Mononuclear cell (primary cell): Measurements from ENCODE around the gene UBE2F. TPM values are rescaled to one million over a fixed set of nuclear protein-coding genes. Genes with fewer than 3 reads are reported as not detected.
A peak's percentile ranks its signal among the peaks of the same experiment; 100 is the strongest.
"Not testable (repeated sequence)": the region's sequence is repeated elsewhere in the genome, so short reads cannot be mapped to it uniquely, and the experiment has no call there.

Experiments
- H3K27me3 ChIP-seq: 2 replicates; pipeline ENCODE4 v1.6.0; 2011; ENCODE audit warnings: low read length, control low read depth; ENCODE audit not compliant: insufficient read depth
- H3K4me1 ChIP-seq: 2 replicates; pipeline ENCODE4 v1.5.1; 2011; ENCODE audit warnings: mild to moderate bottlenecking, low read length, control low read depth; ENCODE audit not compliant: insufficient read depth
- H3K4me3 ChIP-seq: 2 replicates; pipeline ENCODE4 v1.5.1; 2011; ENCODE audit warnings: mild to moderate bottlenecking, low read length, moderate library complexity
- H3K9me3 ChIP-seq: 2 replicates; pipeline ENCODE4 v1.5.1; 2011; ENCODE audit warnings: low read depth, mild to moderate bottlenecking, control low read depth, low read length
- total RNA-seq: library from RNA; depleted of rRNA; stranded (reverse); fragments of >200 nt; gene quantifications from one replicate; pipeline ENCODE4 v1.2.3, GENCODE V29; 2012

The UBE2F gene
- total RNA-seq, 1 donor, result 80.8 TPM

GRCh38 chr2:237963490-237963991 lies 3.3 kb upstream of the UBE2F start:
- peaks cover 20% of the 10 kb centered on the region for H3K4me1 ChIP-seq
- H3K27me3 ChIP-seq, H3K9me3 ChIP-seq, H3K4me3 ChIP-seq: not testable (repeated sequence)

GRCh38 chr2:237964194-237964577 lies 2.6 kb upstream of the UBE2F start:
- Histone ChIP-seq H3K4me3 (no peak overlapping the region), H3K27me3 (no peaks in the 10 kb centered on the region), H3K9me3 (no peaks in the 10 kb centered on the region), H3K4me1 (peaks cover 26% of the 10 kb centered on the region)

- Histone ChIP-seq H3K27me3 (no peaks in the 10 kb centered on the region), H3K4me3 (no peak overlapping the region), H3K4me1 (peaks cover 32% of the 10 kb centered on the region), H3K9me3 (no peaks in the 10 kb centered on the region)
Observed at GRCh38 chr2:237964578-237965404, 2.0 kb upstream of the UBE2F start.

DNA sequence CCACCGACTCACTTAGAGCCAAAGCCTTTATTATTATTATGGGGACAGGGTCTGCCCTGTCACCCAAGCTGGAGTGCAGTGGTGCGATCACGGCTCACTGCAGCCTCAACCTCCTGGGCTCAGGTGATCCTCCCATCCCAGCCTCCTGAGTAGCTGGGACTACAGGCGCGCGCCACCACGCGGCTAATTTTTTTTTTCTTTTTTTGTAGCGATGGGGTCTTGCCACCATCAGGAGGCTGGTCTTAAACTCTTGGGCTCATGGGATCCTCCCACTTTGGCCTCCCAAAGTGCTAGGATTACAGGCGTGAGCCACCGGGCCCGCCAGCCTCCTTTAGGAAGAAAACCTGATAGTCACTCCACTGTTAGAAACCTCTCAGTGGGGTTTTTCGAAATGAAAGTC lies 970 bp upstream of the UBE2F start:
- not testable (repeated sequence) for H3K27me3 ChIP-seq
- H3K4me3 ChIP-seq, result peak overlapping the region; percentile 52
- peaks cover 43% of the 10 kb centered on the region for H3K4me1 ChIP-seq

GRCh38 chr2:237966250-237966564 lies 607 bp upstream of the UBE2F start:
- Histone ChIP-seq H3K9me3 (no peaks in the 10 kb centered on the region), H3K4me1 (peaks cover 45% of the 10 kb centered on the region), H3K4me3 (peak overlapping the region; percentile 52), H3K27me3 (no peaks in the 10 kb centered on the region)

More for the DNA sequence above, 970 bp upstream of the UBE2F start:
- not testable (repeated sequence) for H3K9me3 ChIP-seq

DNA sequence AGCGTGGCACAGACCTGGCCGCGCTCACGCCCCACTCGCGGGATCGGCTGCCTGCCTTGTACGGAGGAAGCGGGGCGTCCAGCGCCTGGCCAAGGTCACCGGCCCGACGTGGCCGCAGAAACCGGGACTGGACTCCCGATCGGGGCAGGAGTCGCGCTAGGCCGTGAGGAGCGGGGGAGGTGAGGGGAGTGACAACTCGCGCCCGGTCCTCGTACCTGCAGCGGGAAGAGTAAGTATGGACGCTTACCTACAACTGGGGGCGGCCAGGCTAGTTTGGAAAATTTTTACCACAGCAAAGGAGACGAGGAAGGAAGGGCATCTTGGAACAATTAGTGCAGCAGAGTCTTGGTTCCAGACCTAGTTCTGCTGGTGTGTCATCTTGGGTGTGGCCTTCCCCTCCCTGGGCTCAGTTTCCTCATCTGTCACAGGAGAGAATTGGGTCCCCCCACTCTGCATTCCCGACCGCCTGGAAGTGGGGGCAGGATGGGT lies 693 bp downstream of the UBE2F start:
- Histone ChIP-seq H3K4me3 (peak overlapping the region; percentile 55), H3K4me1 (peaks cover 51% of the 10 kb centered on the region), H3K9me3 (no peaks in the 10 kb centered on the region), H3K27me3 (no peaks in the 10 kb centered on the region)

- Histone ChIP-seq H3K27me3 (no peaks in the 10 kb centered on the region), H3K4me1 (peaks cover 57% of the 10 kb centered on the region), H3K4me3 (peak overlapping the region; percentile 55), H3K9me3 (no peaks in the 10 kb centered on the region)
Observed at GRCh38 chr2:237968048-237968862, 1.4 kb downstream of the UBE2F start.

DNA sequence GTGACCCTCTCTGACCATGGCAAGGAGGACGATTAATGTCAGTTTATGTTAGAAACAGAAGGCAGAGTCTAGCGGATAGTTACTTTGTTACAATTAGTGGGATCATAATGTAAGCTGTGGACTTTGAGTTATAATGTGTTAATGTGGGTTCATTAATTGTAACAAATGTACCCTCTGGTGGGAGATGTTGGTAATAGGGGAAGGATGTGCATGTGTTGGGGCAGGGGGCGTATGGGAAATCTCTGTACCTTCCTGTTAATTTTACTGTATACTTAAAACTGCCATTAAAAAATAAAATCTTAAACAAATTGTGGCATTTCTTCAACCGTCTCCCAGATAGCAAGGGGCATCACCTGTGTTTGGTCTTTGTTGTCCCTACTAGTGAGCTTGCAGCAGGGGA lies 4.8 kb downstream of the UBE2F start:
- Histone ChIP-seq H3K4me3 (no peak overlapping the region), H3K27me3 (no peaks in the 10 kb centered on the region)

GRCh38 chr2:237972211-237972610 lies 5.4 kb downstream of the UBE2F start:
- Histone ChIP-seq H3K27me3 (no peaks in the 10 kb centered on the region), H3K4me3 (no peak overlapping the region), H3K4me1 (peaks cover 67% of the 10 kb centered on the region), H3K9me3 (no peaks in the 10 kb centered on the region)

More for the DNA sequence above, 4.8 kb downstream of the UBE2F start:
- peaks cover 62% of the 10 kb centered on the region for H3K4me1 ChIP-seq
- no peaks in the 10 kb centered on the region for H3K9me3 ChIP-seq

GRCh38 chr2:237972936-237973335 lies 6.1 kb downstream of the UBE2F start:
- Histone ChIP-seq H3K27me3 (no peaks in the 10 kb centered on the region), H3K4me3 (no peak overlapping the region), H3K9me3 (no peaks in the 10 kb centered on the region), H3K4me1 (peaks cover 63% of the 10 kb centered on the region)

DNA sequence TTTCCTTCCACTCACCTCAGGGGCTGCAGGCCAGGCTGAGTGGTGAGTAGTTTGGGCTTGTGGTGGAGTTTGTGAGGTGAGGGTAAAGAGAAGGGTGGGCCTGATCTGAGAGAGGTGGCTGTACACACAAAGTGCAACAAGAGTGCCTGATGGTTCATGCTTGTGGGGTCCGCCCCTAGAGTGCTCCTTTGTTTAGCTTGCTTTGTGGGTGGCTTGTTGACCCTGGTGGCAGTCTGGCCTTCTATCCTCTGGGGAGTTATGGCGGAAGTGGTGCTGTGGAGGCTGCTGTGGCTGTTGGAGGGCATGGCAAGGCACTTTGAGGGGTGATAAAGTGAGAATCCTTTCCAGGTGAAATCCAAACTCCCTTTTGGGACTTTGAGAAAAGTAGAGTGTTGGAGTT lies 10.6 kb downstream of the UBE2F start:
- no peaks in the 10 kb centered on the region for H3K9me3 ChIP-seq
- peaks cover 52% of the 10 kb centered on the region for H3K4me1 ChIP-seq
- no peaks in the 10 kb centered on the region for H3K27me3 ChIP-seq
- no peak overlapping the region for H3K4me3 ChIP-seq

- Histone ChIP-seq H3K9me3 (no peaks in the 10 kb centered on the region), H3K4me1 (peaks cover 47% of the 10 kb centered on the region)
Observed at GRCh38 chr2:237978058-237978712, 11.4 kb downstream of the UBE2F start.

DNA sequence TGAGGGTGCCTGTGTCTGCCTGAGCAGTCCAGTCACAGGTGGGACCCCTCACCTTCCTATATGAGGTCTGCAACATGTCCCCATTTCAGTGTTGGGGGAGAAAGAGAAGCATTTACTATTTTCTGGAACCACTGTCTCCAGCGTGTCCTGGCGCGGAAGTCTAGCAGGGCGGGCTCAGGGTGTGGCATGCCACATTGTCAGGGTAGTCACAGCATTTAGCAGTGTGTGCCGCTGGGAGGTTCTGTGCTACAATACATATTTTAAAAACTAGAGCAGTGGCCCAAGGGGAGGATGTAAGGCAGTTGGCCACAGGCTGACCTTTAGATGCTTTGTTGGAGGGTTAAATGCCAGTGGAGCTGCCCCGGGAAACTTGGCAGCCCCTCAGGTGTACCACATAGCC lies 12.5 kb downstream of the UBE2F start:
- Histone ChIP-seq H3K9me3 (no peaks in the 10 kb centered on the region), H3K27me3 (no peaks in the 10 kb centered on the region), H3K4me1 (peaks cover 51% of the 10 kb centered on the region)

More at GRCh38 chr2:237978058-237978712, 11.4 kb downstream of the UBE2F start:
- no peaks in the 10 kb centered on the region for H3K27me3 ChIP-seq
- no peak overlapping the region for H3K4me3 ChIP-seq

DNA sequence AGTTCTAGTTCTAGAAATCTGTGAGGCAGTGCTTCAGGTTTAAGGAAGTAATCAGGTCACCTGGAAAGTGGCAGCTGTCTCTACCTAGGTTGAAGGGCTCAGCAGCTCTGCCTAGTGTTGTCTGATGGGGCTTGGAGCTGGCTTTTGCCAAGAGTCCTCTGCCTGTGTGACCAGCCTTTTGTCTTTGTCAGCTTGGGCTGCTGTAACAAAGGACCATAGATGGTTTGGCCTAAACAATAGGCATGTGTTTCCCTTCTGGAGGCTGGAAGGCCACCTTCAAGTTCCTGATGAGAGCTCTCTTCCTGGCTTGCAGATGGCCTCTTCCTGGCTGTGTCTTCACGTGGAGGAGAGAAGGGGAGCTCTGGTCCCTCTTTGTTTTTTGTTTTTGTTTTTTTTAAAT lies 13.3 kb downstream of the UBE2F start:
- peaks cover 57% of the 10 kb centered on the region for H3K4me1 ChIP-seq
- H3K4me3 ChIP-seq, result no peak overlapping the region
- H3K27me3 ChIP-seq, result no peaks in the 10 kb centered on the region
- H3K9me3 ChIP-seq, result no peaks in the 10 kb centered on the region

More for the DNA sequence above, 12.5 kb downstream of the UBE2F start:
- no peak overlapping the region for H3K4me3 ChIP-seq

DNA sequence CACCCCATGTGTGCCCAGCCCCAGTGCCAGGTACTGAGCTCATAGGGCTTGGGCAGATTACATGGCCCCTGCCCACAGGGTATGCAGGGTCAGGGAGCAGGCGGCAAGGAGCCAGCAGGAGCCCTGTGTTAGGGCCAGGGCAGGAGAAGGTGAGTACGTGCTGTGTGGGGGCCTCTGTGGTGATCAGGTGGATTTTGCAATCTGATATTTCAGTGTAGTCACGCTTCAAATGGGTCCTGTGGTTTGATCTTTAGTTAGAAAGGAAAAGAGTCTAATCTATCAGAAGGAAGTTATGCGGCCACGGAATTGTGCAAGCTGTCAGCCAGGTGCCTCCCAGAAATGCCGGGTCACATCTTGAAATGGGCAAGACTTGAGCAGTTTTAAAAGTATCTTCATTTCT lies 13.9 kb downstream of the UBE2F start:
- H3K27me3 ChIP-seq, result no peaks in the 10 kb centered on the region
- H3K9me3 ChIP-seq, result no peaks in the 10 kb centered on the region
- no peak overlapping the region for H3K4me3 ChIP-seq
- peaks cover 57% of the 10 kb centered on the region for H3K4me1 ChIP-seq
